ENCODE results near the gene CCDC149.

GRCh38 chr4:24894846-24895245 is 18.0 kb downstream of the CCDC149 start:
- TF ChIP-seq CTCF (IDR thresholded peaks at IDR 0.05; ENCODE audit: insufficient read depth, low read length, poor library complexity, severe bottlenecking) (no peak), EZH2phosphoT487 (conservative IDR thresholded peaks at IDR 0.05; ENCODE audit: low read length) (no peak)

Data from SU-DHL-6 (cell line).